Neural progenitor cell (in vitro differentiated cells): ENCODE data around the gene KCNAB3. TPM values are rescaled to one million over a fixed set of nuclear protein-coding genes. Genes with fewer than 3 reads are reported as not detected.
A peak's percentile ranks its signal among the peaks of the same experiment; 100 is the strongest.

Experiments
- DNase-seq: peaks from one replicate; pipeline ENCODE4 v3.0.0-alpha.2; 2016; ENCODE audit warnings: low spot score
- H2AFZ ChIP-seq: fragments of 200-600 bp; sonication (generic); replicated peaks from 2 replicates; pipeline ENCODE4 v1.6.1; 2016; ENCODE audit warnings: antibody characterized with exemption
- H3F3A ChIP-seq: fragments of 200-600 bp; sonication (generic); 2 replicates; pipeline ENCODE4 v1.6.1; 2016; ENCODE audit warnings: antibody characterized with exemption, low read depth
- H3K27ac ChIP-seq: fragments of 200-600 bp; sonication (generic); 2 replicates; pipeline ENCODE4 v1.5.1; 2016; ENCODE audit warnings: mild to moderate bottlenecking
- H3K27me3 ChIP-seq: fragments of 200-600 bp; sonication (generic); 2 replicates; pipeline ENCODE4 v1.6.1; 2016; ENCODE audit warnings: mild to moderate bottlenecking, moderate library complexity
- H3K36me3 ChIP-seq: fragments of 200-600 bp; sonication (generic); 2 replicates; pipeline ENCODE4 v1.5.1; 2016
- H3K4me1 ChIP-seq: fragments of 200-600 bp; sonication (generic); 2 replicates; pipeline ENCODE4 v1.6.1; 2016; ENCODE audit warnings: mixed run types
- H3K4me2 ChIP-seq: fragments of 200-600 bp; sonication (generic); 2 replicates; pipeline ENCODE4 v1.6.1; 2016
- H3K4me3 ChIP-seq: fragments of 200-600 bp; sonication (generic); 2 replicates; pipeline ENCODE4 v1.5.1; 2016
- H3K79me2 ChIP-seq: fragments of 200-600 bp; sonication (generic); 2 replicates; pipeline ENCODE4 v1.6.1; 2016; ENCODE audit warnings: low read depth
- H3K9ac ChIP-seq: fragments of 200-600 bp; sonication (generic); 2 replicates; pipeline ENCODE4 v1.6.1; 2016
- H3K9me3 ChIP-seq: fragments of 200-600 bp; sonication (generic); 2 replicates; pipeline ENCODE4 v1.5.1; 2016; ENCODE audit warnings: low read depth
- H4K20me1 ChIP-seq: fragments of 200-600 bp; sonication (generic); 2 replicates; pipeline ENCODE4 v1.6.1; 2016; ENCODE audit warnings: low read depth
- H3K27ac Mint-ChIP-seq: 3 replicates; pipeline ENCODE4 v1.8.0; 2021; ENCODE audit warnings: mixed read lengths
- H3K27me3 Mint-ChIP-seq: 2 replicates; pipeline ENCODE4 v1.8.0; 2022; ENCODE audit warnings: low read depth, mild to moderate bottlenecking, inconsistent platforms, moderate library complexity, mixed read lengths; ENCODE audit not compliant: insufficient read depth
- H3K36me3 Mint-ChIP-seq: 3 replicates; pipeline ENCODE4 v1.8.0; 2021; ENCODE audit warnings: mixed read lengths
- H3K4me1 Mint-ChIP-seq: 3 replicates; pipeline ENCODE4 v1.8.0; 2021; ENCODE audit warnings: mixed read lengths
- H3K4me3 Mint-ChIP-seq: 3 replicates; pipeline ENCODE4 v1.8.0; 2021; ENCODE audit warnings: mild to moderate bottlenecking, moderate library complexity, mixed read lengths
- H3K9me3 Mint-ChIP-seq: 3 replicates; pipeline ENCODE4 v1.8.0; 2020; ENCODE audit warnings: mixed read lengths
- CTCF ChIP-seq: fragments of 200-600 bp; sonication (generic); IDR thresholded peaks from 2 replicates; pipeline ENCODE4 v1.5.1; 2017; ENCODE audit warnings: antibody characterized with exemption, mild to moderate bottlenecking
- EZH2 ChIP-seq: fragments of 200-600 bp; sonication (generic); IDR thresholded peaks from 2 replicates; pipeline ENCODE4 v1.6.1; 2017; ENCODE audit warnings: antibody characterized with exemption, mild to moderate bottlenecking, moderate library complexity
- EZH2phosphoT487 ChIP-seq: fragments of 200-600 bp; sonication (generic); IDR thresholded peaks from 2 replicates; pipeline ENCODE4 v1.6.1; 2017; ENCODE audit warnings: antibody characterized with exemption
- total RNA-seq: library from RNA; depleted of rRNA; stranded (reverse); fragments of >200 nt; gene quantifications from 2 replicates; pipeline ENCODE4 v1.2.3, GENCODE V29; 2015; ENCODE audit warnings: low replicate concordance

Gene KCNAB3
- total RNA-seq, 1 donor from 2014 or later, result 1.0 TPM

GRCh38 chr17:7884581-7885366, 44.9 kb downstream of the KCNAB3 start:
- peaks cover 2% of the 10 kb centered on the region for H3K4me1 Mint-ChIP-seq

GRCh38 chr17:7883781-7884386, 45.8 kb downstream of the KCNAB3 start:
- Mint-ChIP-seq H3K4me1 (peaks cover 2% of the 10 kb centered on the region), H3K36me3 (no peaks in the 10 kb centered on the region), H3K27me3 (peaks cover 3% of the 10 kb centered on the region), H3K27ac (peak overlapping the region; percentile 74), H3K9me3 (no peaks in the 10 kb centered on the region), H3K4me3 (peak overlapping the region; percentile 86)
- no peak overlapping the region for H2AFZ ChIP-seq
- peaks cover 40% of the 10 kb centered on the region for H3K4me1 ChIP-seq
- H3F3A ChIP-seq, result peaks cover 52% of the 10 kb centered on the region
- peak overlapping the region; percentile 88 for H3K4me3 ChIP-seq
- TF ChIP-seq CTCF (no peak), EZH2phosphoT487 (no peak), EZH2 (no peak)
- no peak overlapping the region for H3K27ac ChIP-seq
- no peaks in the 10 kb centered on the region for H3K79me2 ChIP-seq
- H4K20me1 ChIP-seq, result peaks cover 5% of the 10 kb centered on the region
- DNase-seq, result no peak
- H3K27me3 ChIP-seq, result peaks cover 12% of the 10 kb centered on the region
- H3K9me3 ChIP-seq, result no peaks in the 10 kb centered on the region
- peak overlapping the region; percentile 74 for H3K4me2 ChIP-seq
- no peaks in the 10 kb centered on the region for H3K36me3 ChIP-seq
- no peak overlapping the region for H3K9ac ChIP-seq

More at GRCh38 chr17:7884581-7885366, 44.9 kb downstream of the KCNAB3 start:
- Histone ChIP-seq H2AFZ (no peak overlapping the region), H4K20me1 (peaks cover 8% of the 10 kb centered on the region), H3K9ac (no peak overlapping the region), H3K36me3 (no peaks in the 10 kb centered on the region), H3K4me1 (peaks cover 48% of the 10 kb centered on the region), H3K4me3 (peak overlapping the region; percentile 88), H3K27ac (no peak overlapping the region), H3K79me2 (no peaks in the 10 kb centered on the region), H3F3A (peaks cover 59% of the 10 kb centered on the region), H3K4me2 (peak overlapping the region; percentile 95), H3K27me3 (peaks cover 12% of the 10 kb centered on the region), H3K9me3 (no peaks in the 10 kb centered on the region)
- no peak overlapping the region for H3K27ac Mint-ChIP-seq
- H3K36me3 Mint-ChIP-seq, result no peaks in the 10 kb centered on the region
- H3K9me3 Mint-ChIP-seq, result no peaks in the 10 kb centered on the region
- H3K4me3 Mint-ChIP-seq, result peak overlapping the region; percentile 83
- TF ChIP-seq CTCF, result no peak
- no peak for TF ChIP-seq EZH2
- no peak for TF ChIP-seq EZH2phosphoT487
- DNase-seq, result peak; percentile 48
- peaks cover 6% of the 10 kb centered on the region for H3K27me3 Mint-ChIP-seq

GRCh38 chr17:7882629-7883028, 47.0 kb downstream of the KCNAB3 start:
- peaks cover 5% of the 10 kb centered on the region for H4K20me1 ChIP-seq
- peaks cover 2% of the 10 kb centered on the region for H3K4me1 Mint-ChIP-seq
- no peaks in the 10 kb centered on the region for H3K9me3 Mint-ChIP-seq
- H3K79me2 ChIP-seq, result no peaks in the 10 kb centered on the region
- H3F3A ChIP-seq, result peaks cover 39% of the 10 kb centered on the region
- no peak overlapping the region for H3K9ac ChIP-seq
- no peaks in the 10 kb centered on the region for H3K36me3 ChIP-seq
- H3K27ac ChIP-seq, result no peak overlapping the region
- H3K27me3 Mint-ChIP-seq, result peaks cover 3% of the 10 kb centered on the region
- no peak overlapping the region for H2AFZ ChIP-seq
- no peak overlapping the region for H3K4me3 ChIP-seq
- H3K4me1 ChIP-seq, result peaks cover 27% of the 10 kb centered on the region
- no peak overlapping the region for H3K4me3 Mint-ChIP-seq
- DNase-seq, result no peak
- no peak for TF ChIP-seq CTCF
- TF ChIP-seq EZH2, result no peak
- TF ChIP-seq EZH2phosphoT487, result no peak
- H3K27ac Mint-ChIP-seq, result no peak overlapping the region
- no peaks in the 10 kb centered on the region for H3K9me3 ChIP-seq
- H3K36me3 Mint-ChIP-seq, result no peaks in the 10 kb centered on the region
- H3K4me2 ChIP-seq, result no peak overlapping the region
- H3K27me3 ChIP-seq, result peaks cover 12% of the 10 kb centered on the region
